AG04450 (cell line): ENCODE measurements around the gene NTM. TPM values are rescaled to one million over a fixed set of nuclear protein-coding genes. Genes with fewer than 3 reads are reported as not detected.

Experiments used
- CTCF ChIA-PET: fragments of 300-600, 350-600 bp; formaldehyde crosslinking; extraction: SDS; loops from one replicate; lab custom pipeline; 2022; ENCODE audit warnings: antibody characterized with exemption, inconsistent platforms; lab: Charles Lee
- POLR2A ChIA-PET: fragments of 350-600 bp; formaldehyde crosslinking; extraction: SDS; loops from one replicate; lab custom pipeline; 2021; ENCODE audit warnings: antibody characterized with exemption, inconsistent platforms; lab: Yijun Ruan, JAX
- DNase-seq: peaks from one replicate; pipeline ENCODE4 v3.0.0-alpha.2; 2011; ENCODE audit warnings: low read depth, low spot score
- H3K27ac ChIP-seq: one replicate; pipeline ENCODE4 v1.5.1; 2012; ENCODE audit warnings: low read depth, low read length, control low read depth
- H3K27me3 ChIP-seq: one replicate; pipeline ENCODE4 v1.6.0; 2012; ENCODE audit warnings: low read length; ENCODE audit not compliant: control insufficient read depth, insufficient read depth
- H3K4me3 ChIP-seq: 2 replicates; pipeline ENCODE4 v1.5.1; 2011; ENCODE audit warnings: mild to moderate bottlenecking, low read depth, low read length, control low read depth
- H3K9me3 ChIP-seq: 2 replicates; pipeline ENCODE4 v1.5.1; 2012; ENCODE audit warnings: low read length; ENCODE audit not compliant: control insufficient read depth, insufficient read depth
- CTCF ChIP-seq: IDR thresholded peaks from 2 replicates; pipeline ENCODE4 v1.5.1; 2011; ENCODE audit warnings: low read depth, low read length, control low read depth, inconsistent platforms
- polyA plus RNA-seq: library from polyadenylated mRNA; depleted of rRNA; stranded (reverse); fragments of >200 nt; gene quantifications from 2 replicates; pipeline ENCODE4 v1.2.3, GENCODE V29; 2011

The NTM gene
- polyA plus RNA-seq, 1 experiment = 26.9 TPM

- CTCF ChIA-PET = interaction anchor here (0.5 to 1.6 kb wide), 2 partner anchors 12 to 23 kb away, joined by 4 to 8 read pairs; no protein-coding TSS in a partner anchor
- TF ChIP-seq CTCF = no peak
- DNase-seq = no peak
- no peaks in the 10 kb centered on the region for H3K9me3 ChIP-seq
- H3K27me3 ChIP-seq = no peaks in the 10 kb centered on the region
- no peak overlapping the region for H3K27ac ChIP-seq
- POLR2A ChIA-PET = no interaction called here
- H3K4me3 ChIP-seq = no peak overlapping the region
Observed at GRCh38 chr11:132005887-132006286, 635.5 kb downstream of the NTM start.

- no peak for TF ChIP-seq CTCF
- ChIA-PET CTCF (interaction anchor here (0.9 kb wide), 1 partner anchor 120 kb away, joined by 3 read pairs; no protein-coding TSS in a partner anchor), POLR2A (no interaction called here)
- Histone ChIP-seq H3K4me3 (no peak overlapping the region), H3K27ac (no peak overlapping the region), H3K27me3 (no peaks in the 10 kb centered on the region), H3K9me3 (no peaks in the 10 kb centered on the region)
- no peak for DNase-seq
Observed at GRCh38 chr11:132006884-132007580, 636.6 kb downstream of the NTM start.

GRCh38 chr11:132008226-132008625, 637.8 kb downstream of the NTM start:
- Histone ChIP-seq H3K9me3 (no peaks in the 10 kb centered on the region), H3K4me3 (no peak overlapping the region), H3K27ac (no peak overlapping the region), H3K27me3 (no peaks in the 10 kb centered on the region)
- POLR2A ChIA-PET = no interaction called here
- DNase-seq = no peak
- CTCF ChIA-PET = interaction anchor here (0.7 to 2.1 kb wide), 4 partner anchors 15 to 119 kb away, joined by 3 to 5 read pairs (median 3); no protein-coding TSS in a partner anchor
- no peak for TF ChIP-seq CTCF

- Histone ChIP-seq H3K27me3 (no peaks in the 10 kb centered on the region), H3K27ac (no peak overlapping the region), H3K9me3 (no peaks in the 10 kb centered on the region), H3K4me3 (no peak overlapping the region)
- no peak for TF ChIP-seq CTCF
- ChIA-PET POLR2A (no interaction called here), CTCF (interaction anchor here (0.7 to 2.1 kb wide), 3 partner anchors 14 to 118 kb away, joined by 3 to 5 read pairs (median 3); no protein-coding TSS in a partner anchor)
- no peak for DNase-seq
Observed at GRCh38 chr11:132008872-132009271, 638.5 kb downstream of the NTM start.

GRCh38 chr11:132020001-132020400, 649.6 kb downstream of the NTM start:
- CTCF ChIA-PET = interaction anchor here (2.1 to 3.3 kb wide), 2 partner anchors 8 to 107 kb away, joined by 9 to 22 read pairs; no protein-coding TSS in a partner anchor
- no peak overlapping the region for H3K27ac ChIP-seq
- TF ChIP-seq CTCF = no peak
- POLR2A ChIA-PET = no interaction called here
- no peak overlapping the region for H3K4me3 ChIP-seq
- H3K9me3 ChIP-seq = no peaks in the 10 kb centered on the region
- no peaks in the 10 kb centered on the region for H3K27me3 ChIP-seq
- no peak for DNase-seq
